GM21825 (cell line): ENCODE measurements around the gene ADGRL3.
"Not testable (repeated sequence)": the region's sequence is repeated elsewhere in the genome, so short reads cannot be mapped to it uniquely, and the experiment has no call there.

ENCODE experiments used
- ATAC-seq: cut with Tn5 transposase; IDR thresholded peaks from one replicate; pipeline ENCODE4 v1.9.1; 2021; ENCODE audit warnings: mild to moderate bottlenecking, moderate library complexity; ENCODE audit not compliant: unreplicated experiment

The ADGRL3 gene

GRCh38 chr4:61204353-61205060 lies 4.4 kb downstream of the ADGRL3 start:
- ATAC-seq, result no peak

- no peak for ATAC-seq
Measured at GRCh38 chr4:61205066-61205465, 4.9 kb downstream of the ADGRL3 start.

GRCh38 chr4:61207156-61207555 lies 7.0 kb downstream of the ADGRL3 start:
- not testable (repeated sequence) for ATAC-seq

GRCh38 chr4:61210186-61210939 lies 10.2 kb downstream of the ADGRL3 start:
- ATAC-seq, result no peak

- ATAC-seq, result no peak
Measured at GRCh38 chr4:61211781-61212180, 11.7 kb downstream of the ADGRL3 start.

- no peak for ATAC-seq
Measured at GRCh38 chr4:61212788-61213187, 12.7 kb downstream of the ADGRL3 start.

- no peak for ATAC-seq
Measured at GRCh38 chr4:61214680-61215079, 14.6 kb downstream of the ADGRL3 start.

GRCh38 chr4:61217222-61217621 lies 17.1 kb downstream of the ADGRL3 start:
- ATAC-seq, result no peak

- ATAC-seq, result no peak
Measured at GRCh38 chr4:61220556-61220955, 20.4 kb downstream of the ADGRL3 start.

GRCh38 chr4:61223385-61223784 lies 23.3 kb downstream of the ADGRL3 start:
- no peak for ATAC-seq

- no peak for ATAC-seq
Measured at GRCh38 chr4:61224573-61224972, 24.4 kb downstream of the ADGRL3 start.

- ATAC-seq, result no peak
Measured at GRCh38 chr4:61225656-61226055, 25.5 kb downstream of the ADGRL3 start.

GRCh38 chr4:61231421-61231820 lies 31.3 kb downstream of the ADGRL3 start:
- ATAC-seq, result no peak

- no peak for ATAC-seq
Measured at GRCh38 chr4:61239250-61239649, 39.1 kb downstream of the ADGRL3 start.

- ATAC-seq, result no peak
Measured at GRCh38 chr4:61243962-61244361, 43.8 kb downstream of the ADGRL3 start.

GRCh38 chr4:61245069-61245714 lies 45.1 kb downstream of the ADGRL3 start:
- no peak for ATAC-seq

- ATAC-seq, result no peak
Measured at GRCh38 chr4:61246034-61246433, 45.9 kb downstream of the ADGRL3 start.

GRCh38 chr4:61248705-61249104 lies 48.6 kb downstream of the ADGRL3 start:
- no peak for ATAC-seq

GRCh38 chr4:61251129-61251528 lies 51.0 kb downstream of the ADGRL3 start:
- no peak for ATAC-seq

GRCh38 chr4:61254406-61254805 lies 54.3 kb downstream of the ADGRL3 start:
- ATAC-seq, result no peak

GRCh38 chr4:61273233-61273632 lies 73.1 kb downstream of the ADGRL3 start:
- no peak for ATAC-seq

GRCh38 chr4:61274286-61274685 lies 74.2 kb downstream of the ADGRL3 start:
- ATAC-seq, result no peak
